ENCODE measurements around the gene C16orf89. TPM values are rescaled to one million over a fixed set of nuclear protein-coding genes. Genes with fewer than 3 reads are reported as not detected.

Gene C16orf89
- total RNA-seq, 4 donors from 2014 or later: 1.5 to 2.1 (median 1.9) TPM

DNA sequence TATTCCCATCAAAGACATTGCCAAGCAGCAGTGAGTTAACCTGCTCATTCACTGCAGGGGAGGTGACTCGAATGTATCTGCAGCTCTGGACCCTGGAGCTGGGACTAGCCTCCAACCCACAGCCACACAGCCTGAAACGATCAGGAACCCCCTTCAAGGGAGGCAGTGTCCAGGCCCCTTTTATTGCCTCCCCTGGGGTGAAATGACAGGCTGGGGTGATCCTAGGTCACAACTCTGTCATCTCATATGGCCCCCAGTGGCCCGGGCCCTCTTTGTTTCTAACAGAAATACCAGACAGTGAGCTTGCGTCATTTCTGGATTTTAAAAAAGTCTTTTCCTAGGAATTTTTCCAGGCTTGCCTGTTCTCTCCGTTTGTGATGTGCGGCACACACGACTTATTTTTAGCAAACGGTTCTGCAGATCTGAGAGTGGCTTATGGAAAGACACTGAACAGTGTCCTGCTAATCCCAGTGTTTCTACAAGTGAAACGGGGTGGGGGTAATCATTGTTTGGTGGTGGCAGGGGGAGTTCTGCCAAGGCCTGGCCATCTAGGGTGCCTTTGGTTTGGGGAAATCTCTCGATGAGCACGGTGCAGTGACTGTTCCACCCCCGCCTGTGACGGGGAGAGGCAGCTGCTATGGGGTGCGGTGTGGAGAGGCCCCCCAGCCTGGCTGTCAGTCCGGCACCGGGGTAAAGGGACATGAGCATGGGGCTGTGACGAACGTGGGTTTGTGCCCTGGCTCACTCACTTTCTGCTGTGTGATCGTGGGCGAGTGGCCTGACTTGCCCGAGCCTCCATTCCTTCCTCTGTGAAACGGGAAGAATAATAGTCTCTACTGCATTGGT lies 59.2 kb downstream of the C16orf89 start:
- Histone ChIP-seq H3K4me1 (no peaks in the 10 kb centered on the region), H3K27me3 (peaks cover 0 to 22% (median 0%) of the 10 kb centered on the region in 4 donors), H3K36me3 (peaks cover 0 to 9% (median 0%) of the 10 kb centered on the region in 4 donors), H3K9me3 (no peaks in the 10 kb centered on the region), H3K4me3 (no peak overlapping the region), H3K27ac (replicated peaks in 1 of 4) (no peak overlapping the region)
- DNase-seq (ENCODE audit: extremely low spot score): no peak
- no peak for TF ChIP-seq POLR2AphosphoS5 (IDR thresholded peaks at IDR 0.05)
- TF ChIP-seq EP300 (IDR thresholded peaks at IDR 0.05): no peak
- TF ChIP-seq, protein P1, sequence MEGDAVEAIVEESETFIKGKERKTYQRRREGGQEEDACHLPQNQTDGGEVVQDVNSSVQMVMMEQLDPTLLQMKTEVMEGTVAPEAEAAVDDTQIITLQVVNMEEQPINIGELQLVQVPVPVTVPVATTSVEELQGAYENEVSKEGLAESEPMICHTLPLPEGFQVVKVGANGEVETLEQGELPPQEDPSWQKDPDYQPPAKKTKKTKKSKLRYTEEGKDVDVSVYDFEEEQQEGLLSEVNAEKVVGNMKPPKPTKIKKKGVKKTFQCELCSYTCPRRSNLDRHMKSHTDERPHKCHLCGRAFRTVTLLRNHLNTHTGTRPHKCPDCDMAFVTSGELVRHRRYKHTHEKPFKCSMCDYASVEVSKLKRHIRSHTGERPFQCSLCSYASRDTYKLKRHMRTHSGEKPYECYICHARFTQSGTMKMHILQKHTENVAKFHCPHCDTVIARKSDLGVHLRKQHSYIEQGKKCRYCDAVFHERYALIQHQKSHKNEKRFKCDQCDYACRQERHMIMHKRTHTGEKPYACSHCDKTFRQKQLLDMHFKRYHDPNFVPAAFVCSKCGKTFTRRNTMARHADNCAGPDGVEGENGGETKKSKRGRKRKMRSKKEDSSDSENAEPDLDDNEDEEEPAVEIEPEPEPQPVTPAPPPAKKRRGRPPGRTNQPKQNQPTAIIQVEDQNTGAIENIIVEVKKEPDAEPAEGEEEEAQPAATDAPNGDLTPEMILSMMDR (IDR thresholded peaks at IDR 0.05): no peak
- TF ChIP-seq POLR2A (IDR thresholded peaks at IDR 0.05; ENCODE audit: low read depth): no peak
- intact Hi-C loops (cut with DNase I): no loop called here
- 74% methylated on average over 22 of the region's 22 CpGs for WGBS

DNA sequence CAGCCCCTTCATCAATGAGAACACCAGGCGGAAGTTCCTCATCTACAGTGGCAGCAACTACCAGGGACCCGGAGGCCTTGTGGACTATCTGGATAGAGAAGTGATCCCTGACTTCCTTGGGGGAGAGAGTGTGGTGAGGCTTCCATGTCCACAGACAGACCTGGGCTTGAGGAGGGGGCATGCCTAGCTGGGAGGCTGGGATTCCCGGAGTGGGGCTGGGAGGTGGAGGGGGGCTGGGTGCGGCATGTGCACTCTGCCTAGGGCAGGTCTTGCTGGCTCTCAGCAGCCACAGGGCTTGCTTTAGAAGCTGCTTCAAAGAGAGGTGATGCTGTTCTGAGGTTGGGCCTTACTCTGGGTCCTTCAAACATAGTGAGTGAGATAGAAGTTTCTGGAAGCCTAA lies 59.8 kb downstream of the C16orf89 start:
- WGBS: 76% methylated on average over 4 of the region's 4 CpGs
- Histone ChIP-seq H3K4me3 (no peak overlapping the region), H3K9me3 (no peaks in the 10 kb centered on the region), H3K36me3 (peaks cover 0 to 9% (median 0%) of the 10 kb centered on the region in 4 donors), H3K4me1 (no peaks in the 10 kb centered on the region), H3K27me3 (peaks cover 0 to 15% (median 0%) of the 10 kb centered on the region in 4 donors), H3K27ac (replicated peaks in 1 of 4) (no peak overlapping the region)
- TF ChIP-seq POLR2A (IDR thresholded peaks at IDR 0.05; ENCODE audit: low read depth) (no peak), EP300 (IDR thresholded peaks at IDR 0.05) (no peak), POLR2AphosphoS5 (IDR thresholded peaks at IDR 0.05) (no peak)
- TF ChIP-seq, protein P1 (IDR thresholded peaks at IDR 0.05): no peak
- intact Hi-C loops (cut with DNase I): no loop called here
- DNase-seq (ENCODE audit: extremely low spot score): no peak

DNA sequence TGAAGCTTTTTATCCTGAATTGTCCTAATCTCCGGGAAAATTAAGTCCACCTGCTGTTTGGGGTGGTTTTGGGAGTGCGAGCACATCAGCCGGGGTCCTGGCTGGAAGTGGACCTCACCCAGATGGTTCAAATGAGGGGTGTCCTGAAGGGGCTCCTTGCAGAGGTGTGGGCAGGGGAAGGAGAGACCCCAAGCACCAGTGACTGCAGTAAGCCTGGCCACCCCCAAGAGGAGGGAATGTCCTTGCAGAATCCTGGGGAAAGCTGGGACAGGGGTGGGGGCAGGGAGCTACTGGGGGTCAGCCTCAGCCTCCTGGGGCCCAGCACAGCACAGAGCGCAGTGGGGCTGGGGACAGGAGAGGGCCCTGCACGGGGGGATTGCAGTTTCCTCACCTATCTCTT lies 61.4 kb downstream of the C16orf89 start:
- no peak for DNase-seq (ENCODE audit: extremely low spot score)

DNA sequence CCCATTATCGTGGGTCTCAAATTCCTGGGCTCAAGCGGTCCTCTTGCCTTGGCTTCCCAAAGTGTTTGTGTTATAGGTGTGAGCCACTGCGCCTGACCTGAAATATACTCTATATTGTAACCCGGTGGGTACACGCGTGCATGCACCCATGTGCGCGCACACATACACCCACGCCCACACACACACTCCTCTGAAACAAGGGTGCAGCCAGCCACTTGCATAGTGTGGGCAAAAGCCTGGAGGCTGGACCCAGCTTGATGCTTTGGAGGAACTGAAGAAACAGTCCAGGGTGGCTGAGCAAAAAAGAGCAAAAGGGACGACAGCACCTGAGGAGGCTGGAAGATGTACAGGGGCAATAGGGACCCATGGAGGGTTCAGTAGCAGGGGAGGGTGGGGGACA lies 61.9 kb downstream of the C16orf89 start:
- intact Hi-C loops (cut with DNase I): no loop called here
- 90% methylated on average over 10 of the region's 10 CpGs for WGBS
- no peaks in the 10 kb centered on the region for H3K4me1 ChIP-seq
- peaks cover 0 to 5% (median 0%) of the 10 kb centered on the region in 4 donors for H3K36me3 ChIP-seq
- no peak overlapping the region for H3K4me3 ChIP-seq
- no peaks in the 10 kb centered on the region for H3K9me3 ChIP-seq
- DNase-seq (ENCODE audit: extremely low spot score): no peak
- no peak overlapping the region for H3K27ac ChIP-seq (replicated peaks in 1 of 4)
- H3K27me3 ChIP-seq: peaks cover 0 to 12% (median 0%) of the 10 kb centered on the region in 4 donors
- TF ChIP-seq POLR2AphosphoS5 (IDR thresholded peaks at IDR 0.05) (no peak), POLR2A (IDR thresholded peaks at IDR 0.05; ENCODE audit: low read depth) (no peak), EP300 (IDR thresholded peaks at IDR 0.05) (no peak)
- TF ChIP-seq, protein P1 (IDR thresholded peaks at IDR 0.05): no peak

More for the DNA sequence above, 61.4 kb downstream of the C16orf89 start:
- WGBS: 59% methylated on average over 5 of the region's 5 CpGs
- intact Hi-C loops (cut with DNase I): no loop called here
- no peak overlapping the region for H3K4me3 ChIP-seq
- TF ChIP-seq, protein P1 (IDR thresholded peaks at IDR 0.05): no peak
- TF ChIP-seq POLR2AphosphoS5 (IDR thresholded peaks at IDR 0.05): no peak
- no peak for TF ChIP-seq EP300 (IDR thresholded peaks at IDR 0.05)
- TF ChIP-seq POLR2A (IDR thresholded peaks at IDR 0.05; ENCODE audit: low read depth): no peak
- peaks cover 0 to 12% (median 0%) of the 10 kb centered on the region in 4 donors for H3K27me3 ChIP-seq
- no peak overlapping the region for H3K27ac ChIP-seq (replicated peaks in 1 of 4)
- no peaks in the 10 kb centered on the region for H3K9me3 ChIP-seq
- H3K4me1 ChIP-seq: no peaks in the 10 kb centered on the region
- peaks cover 0 to 9% (median 0%) of the 10 kb centered on the region in 4 donors for H3K36me3 ChIP-seq

Data from esophagus muscularis mucosa (tissue), 4 donors.